Measurements from ENCODE around the gene DPY19L3.

DNA sequence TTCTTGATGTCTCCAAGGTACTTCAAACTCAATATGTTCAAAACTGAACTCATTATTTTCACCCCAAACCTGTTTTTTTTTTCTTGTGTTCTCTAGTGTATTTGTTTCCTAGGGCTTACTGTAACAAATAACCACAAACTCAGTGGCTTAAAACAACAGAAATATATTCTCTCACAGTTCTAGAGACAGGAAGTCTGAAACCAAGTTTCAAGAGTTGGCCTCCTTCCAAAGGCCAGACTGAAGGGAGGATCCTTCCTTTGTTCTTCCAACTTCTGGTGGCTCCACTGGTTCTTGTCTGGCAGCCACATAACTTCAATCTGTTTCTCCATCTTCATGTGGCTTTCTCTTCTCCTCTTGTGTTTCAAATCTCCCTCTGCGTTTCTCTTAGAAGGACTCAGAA is 113.5 kb downstream of the DPY19L3 start:
- TF ChIP-seq, protein P1, sequence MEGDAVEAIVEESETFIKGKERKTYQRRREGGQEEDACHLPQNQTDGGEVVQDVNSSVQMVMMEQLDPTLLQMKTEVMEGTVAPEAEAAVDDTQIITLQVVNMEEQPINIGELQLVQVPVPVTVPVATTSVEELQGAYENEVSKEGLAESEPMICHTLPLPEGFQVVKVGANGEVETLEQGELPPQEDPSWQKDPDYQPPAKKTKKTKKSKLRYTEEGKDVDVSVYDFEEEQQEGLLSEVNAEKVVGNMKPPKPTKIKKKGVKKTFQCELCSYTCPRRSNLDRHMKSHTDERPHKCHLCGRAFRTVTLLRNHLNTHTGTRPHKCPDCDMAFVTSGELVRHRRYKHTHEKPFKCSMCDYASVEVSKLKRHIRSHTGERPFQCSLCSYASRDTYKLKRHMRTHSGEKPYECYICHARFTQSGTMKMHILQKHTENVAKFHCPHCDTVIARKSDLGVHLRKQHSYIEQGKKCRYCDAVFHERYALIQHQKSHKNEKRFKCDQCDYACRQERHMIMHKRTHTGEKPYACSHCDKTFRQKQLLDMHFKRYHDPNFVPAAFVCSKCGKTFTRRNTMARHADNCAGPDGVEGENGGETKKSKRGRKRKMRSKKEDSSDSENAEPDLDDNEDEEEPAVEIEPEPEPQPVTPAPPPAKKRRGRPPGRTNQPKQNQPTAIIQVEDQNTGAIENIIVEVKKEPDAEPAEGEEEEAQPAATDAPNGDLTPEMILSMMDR (IDR thresholded peaks at IDR 0.05) = no peak
- TF ChIP-seq POLR2A (IDR thresholded peaks at IDR 0.05) = no peak

All from testis (tissue), 2 donors.